ENCODE results near the gene SMARCD1.

Gene SMARCD1

DNA sequence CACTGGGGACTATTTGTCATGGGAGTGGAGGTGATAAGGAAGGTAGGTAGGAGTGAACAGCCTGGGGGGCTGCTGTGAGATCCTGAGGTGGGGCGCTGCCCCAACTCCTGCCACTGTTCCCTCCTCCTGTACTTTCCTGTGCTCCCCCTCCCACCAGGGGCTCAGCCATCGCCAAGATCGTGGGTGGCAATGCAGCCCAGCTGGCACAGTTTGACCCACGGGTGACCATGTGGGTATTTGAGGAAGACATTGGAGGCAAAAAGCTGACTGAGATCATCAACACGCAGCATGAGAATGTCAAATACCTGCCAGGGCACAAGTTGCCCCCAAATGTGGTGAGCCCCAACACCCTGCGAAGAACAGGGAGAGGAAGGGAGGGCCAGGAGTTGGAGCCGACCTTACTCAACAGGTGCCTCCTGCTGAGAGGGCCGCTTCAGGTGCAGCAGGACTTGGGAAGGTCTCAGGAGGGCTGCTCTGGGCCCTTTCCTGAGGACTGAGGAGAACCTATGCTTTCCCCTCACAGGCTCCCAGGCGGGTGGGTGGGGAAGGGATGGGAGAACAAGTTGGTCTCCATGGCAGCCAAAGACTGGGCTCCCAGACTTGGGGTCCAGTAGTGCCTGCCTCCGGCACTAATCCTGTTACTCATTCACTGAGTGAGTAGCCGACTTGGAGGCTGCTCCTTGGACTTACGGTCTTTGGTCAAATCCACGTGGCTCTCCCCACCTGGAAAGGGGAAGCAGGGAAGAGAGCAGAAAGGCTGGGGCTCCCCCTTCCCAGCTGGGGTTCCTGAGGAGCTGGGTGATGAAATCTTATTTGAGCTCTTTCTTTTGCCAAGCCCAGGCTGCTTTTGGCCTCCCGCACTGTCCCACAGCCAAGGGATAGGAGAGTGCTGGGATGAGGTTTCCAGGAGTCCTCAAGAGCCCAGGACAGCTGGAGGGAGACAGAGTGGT, 19.6 kb downstream of the SMARCD1 start:
- DNase-seq (ENCODE audit: low spot score): no peak

DNA sequence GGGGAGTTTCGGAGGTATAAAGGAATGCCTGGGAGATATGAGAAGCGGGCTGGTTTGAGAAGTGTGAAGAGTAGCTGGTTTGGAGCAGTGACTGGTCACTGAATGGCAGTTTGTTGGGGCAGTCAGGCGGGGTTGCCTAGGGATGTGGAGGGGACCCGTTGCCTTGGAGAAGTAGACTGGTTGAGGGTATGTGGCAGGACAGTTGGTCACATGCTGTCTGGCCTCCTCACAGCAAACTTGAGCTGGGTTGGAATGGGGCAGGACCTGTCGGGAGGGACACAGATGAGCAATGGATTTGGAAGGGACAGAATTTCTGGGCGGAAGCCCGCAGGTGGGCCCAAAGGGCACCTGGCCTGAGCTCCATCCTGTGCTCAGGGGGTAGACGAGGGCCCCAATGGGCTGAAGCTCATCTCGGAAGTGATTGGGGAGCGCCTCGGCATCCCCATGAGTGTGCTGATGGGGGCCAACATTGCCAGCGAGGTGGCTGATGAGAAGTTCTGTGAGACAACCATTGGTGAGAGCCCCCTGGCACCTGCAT, 20.8 kb downstream of the SMARCD1 start:
- no peak for DNase-seq (ENCODE audit: low spot score)

DNA sequence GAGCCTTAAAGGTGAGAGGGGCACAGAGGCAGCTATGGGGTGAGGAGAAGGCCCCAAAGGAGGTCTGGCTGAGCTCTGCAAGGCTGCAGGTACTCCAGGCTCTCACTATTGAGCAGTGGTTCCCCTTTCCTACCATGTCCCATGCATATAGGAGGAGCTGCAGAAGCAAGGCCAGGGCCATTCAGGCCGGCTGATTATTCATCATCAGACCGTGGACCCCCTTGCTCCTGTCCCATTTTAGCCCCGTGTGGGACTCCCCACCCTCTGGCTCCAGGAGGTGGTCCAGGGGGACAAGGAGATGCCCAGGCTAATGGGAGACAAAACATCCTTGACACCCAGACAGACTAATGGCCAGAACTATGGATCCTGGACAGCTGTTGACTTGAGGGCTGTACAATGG, 21.8 kb downstream of the SMARCD1 start:
- DNase-seq (ENCODE audit: low spot score): no peak

DNA sequence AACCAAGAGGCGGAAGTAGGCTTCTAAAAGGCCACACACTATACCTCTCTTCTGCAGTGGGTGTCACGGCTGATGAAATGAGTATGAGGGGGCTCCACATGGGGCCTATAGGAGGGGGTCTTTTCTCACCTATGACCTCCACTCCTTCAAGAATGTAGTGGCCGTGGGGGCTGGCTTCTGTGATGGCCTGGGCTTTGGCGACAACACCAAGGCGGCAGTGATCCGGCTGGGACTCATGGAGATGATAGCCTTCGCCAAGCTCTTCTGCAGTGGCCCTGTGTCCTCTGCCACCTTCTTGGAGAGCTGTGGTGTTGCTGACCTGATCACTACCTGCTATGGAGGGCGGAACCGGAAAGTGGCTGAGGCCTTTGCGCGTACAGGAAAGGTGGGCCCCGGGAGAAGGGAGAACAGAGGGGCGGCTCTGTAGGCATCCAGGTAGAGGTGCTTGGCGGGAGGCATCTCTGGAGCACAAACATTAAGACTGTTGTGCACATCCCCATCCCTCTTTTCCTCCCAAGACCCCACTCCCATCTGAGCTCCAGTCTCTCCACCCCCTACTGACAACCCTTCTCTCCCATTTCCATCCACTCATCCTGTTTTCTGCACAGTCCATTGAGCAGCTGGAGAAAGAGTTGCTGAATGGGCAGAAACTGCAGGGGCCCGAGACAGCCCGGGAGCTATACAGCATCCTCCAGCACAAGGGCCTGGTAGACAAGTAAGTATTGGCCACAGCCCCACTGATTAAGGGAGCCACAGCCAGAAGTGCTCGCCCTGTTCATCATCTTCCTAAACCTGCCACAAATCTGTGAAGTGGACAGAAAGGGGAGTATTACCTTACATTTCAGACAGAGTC, 22.5 kb downstream of the SMARCD1 start:
- no peak for DNase-seq (ENCODE audit: low spot score)

DNA sequence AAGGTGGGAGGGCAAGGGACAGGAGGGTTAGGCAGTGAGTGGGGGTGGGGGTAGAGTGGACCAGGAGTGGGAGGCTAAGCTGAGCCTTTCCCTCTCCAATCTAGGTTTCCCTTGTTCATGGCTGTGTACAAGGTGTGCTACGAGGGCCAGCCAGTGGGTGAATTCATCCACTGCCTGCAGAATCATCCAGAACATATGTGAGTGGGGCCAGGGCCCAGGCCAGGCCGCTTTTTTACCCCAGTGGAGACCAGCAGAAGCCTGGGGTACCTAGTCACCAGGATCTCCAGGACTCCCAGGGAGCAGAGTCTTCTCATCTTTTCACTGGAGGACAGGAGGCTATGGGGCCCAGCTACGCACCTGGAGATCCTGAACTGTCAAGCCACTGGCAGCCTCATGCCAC, 24.2 kb downstream of the SMARCD1 start:
- no peak for DNase-seq (ENCODE audit: low spot score)

DNA sequence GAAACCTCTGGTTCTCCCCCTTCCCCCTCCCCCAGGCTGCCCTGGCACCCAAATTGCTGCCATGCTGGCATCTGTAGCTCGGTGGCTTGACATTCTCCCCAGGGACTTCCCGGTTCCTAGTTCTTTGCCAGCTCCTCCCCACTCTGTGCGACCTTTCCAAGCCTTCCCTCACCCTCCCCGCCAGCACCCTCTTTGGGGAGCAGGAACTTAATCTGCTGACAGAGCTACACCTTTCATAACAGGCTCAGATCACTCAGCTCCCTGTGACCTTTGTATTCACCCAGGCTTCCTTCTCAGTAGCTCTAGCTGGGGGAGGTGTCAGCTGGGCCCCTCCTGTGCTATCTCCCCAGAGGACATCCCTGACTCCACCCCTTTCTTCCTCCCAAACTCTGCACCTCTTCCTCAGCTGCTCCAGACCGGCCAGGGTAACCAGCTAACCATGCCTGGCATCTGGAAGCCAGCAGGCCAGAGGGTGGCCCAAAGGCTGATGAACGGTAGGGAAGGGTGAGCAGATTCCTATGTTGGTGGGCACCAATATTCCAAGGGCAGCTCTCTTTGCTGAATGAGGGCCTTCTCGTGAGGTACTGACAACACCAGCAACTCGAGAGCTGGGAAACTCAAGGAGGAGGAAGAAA, 25.1 kb downstream of the SMARCD1 start:
- DNase-seq (ENCODE audit: low spot score): no peak

DNA sequence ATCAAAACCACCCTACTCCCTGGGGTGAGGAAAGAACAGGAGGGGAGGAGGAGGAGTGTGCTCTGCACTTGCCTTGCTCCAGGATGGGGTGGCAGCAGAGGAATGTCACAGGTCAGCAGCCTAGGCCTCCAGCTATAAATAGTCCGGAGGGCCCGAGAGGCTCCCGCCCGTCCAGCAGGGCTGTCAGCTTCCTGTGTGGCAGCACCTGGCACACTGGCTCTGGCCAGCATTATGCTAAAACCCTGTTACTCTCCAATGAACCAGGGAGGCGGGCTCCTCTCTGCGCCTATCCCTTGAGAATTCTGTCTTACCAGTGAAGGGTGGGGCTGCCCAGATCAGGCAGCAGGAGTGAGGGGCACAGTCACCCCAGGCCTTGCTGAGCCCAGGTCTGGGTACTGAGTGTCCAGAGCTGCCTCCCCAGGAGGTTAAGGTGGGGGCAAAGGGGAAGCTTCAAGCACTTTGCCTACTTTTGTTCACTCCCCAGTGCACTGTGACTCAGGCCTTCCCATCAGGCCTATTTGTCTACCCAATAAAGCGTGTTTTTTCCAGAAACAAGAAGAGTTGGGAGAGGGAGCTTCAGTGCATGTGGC, 25.7 kb downstream of the SMARCD1 start:
- no peak for DNase-seq (ENCODE audit: low spot score)

DNA sequence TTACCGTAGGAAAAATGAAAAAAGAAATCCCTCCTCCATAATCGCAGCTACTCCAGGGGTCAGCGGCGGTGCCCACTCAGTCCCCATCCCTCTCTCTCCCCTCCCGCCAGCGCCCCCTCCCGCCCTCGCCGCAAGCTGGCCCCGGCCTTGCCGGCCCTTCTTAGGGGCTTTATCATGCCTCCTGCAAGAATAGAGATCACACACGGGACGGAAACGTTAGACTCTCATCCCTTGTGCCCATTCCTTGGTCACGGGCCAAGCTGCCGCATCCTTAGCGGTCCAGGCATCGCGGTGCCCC, 26.2 kb downstream of the SMARCD1 start:
- DNase-seq (ENCODE audit: low spot score): no peak

DNA sequence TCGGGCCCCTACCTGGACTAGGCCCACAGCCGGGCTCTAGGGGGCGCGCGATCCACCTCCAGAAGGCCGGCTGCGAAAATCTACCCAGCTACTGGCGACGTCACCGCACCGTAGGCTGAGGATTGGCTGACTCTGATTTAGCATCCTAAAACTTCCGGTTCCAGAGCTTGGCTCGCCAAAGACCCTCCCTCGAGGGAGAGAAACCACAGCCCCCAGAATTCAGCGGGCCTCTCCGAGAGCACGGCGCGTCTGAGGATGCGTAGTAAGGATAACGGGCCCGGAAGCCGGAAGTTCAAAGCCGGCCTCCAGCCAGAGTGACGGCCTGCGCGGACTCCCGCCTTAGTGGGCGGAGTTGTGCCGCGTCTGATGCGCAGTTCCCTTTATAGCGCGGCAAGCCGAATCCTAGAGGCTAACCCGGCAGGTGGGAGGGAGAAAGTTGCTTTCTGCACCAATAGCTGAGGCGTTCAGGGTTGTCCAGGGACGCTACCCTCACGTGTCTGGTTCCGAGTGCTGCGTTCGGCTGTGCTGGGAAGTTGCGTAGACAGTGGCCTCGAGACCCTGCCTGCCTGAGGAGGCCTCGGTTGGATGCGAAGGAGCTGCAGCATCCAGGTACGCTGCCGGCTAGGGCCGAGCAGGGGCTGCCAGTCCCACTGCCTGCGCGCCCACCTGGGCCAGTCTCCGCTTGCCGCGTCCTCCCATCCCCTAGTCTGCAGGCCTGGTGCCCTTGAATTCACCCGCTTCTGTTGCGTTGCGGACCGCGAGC, 26.7 kb downstream of the SMARCD1 start, which contains the start of gene COX14:
TSS of gene COX14 (plus strand) at position 544 of the 763 bp plus-strand sequence. CDS start 7,808 bp downstream, outside the sequence.
- DNase-seq (ENCODE audit: low spot score): peak; percentile 99

DNA sequence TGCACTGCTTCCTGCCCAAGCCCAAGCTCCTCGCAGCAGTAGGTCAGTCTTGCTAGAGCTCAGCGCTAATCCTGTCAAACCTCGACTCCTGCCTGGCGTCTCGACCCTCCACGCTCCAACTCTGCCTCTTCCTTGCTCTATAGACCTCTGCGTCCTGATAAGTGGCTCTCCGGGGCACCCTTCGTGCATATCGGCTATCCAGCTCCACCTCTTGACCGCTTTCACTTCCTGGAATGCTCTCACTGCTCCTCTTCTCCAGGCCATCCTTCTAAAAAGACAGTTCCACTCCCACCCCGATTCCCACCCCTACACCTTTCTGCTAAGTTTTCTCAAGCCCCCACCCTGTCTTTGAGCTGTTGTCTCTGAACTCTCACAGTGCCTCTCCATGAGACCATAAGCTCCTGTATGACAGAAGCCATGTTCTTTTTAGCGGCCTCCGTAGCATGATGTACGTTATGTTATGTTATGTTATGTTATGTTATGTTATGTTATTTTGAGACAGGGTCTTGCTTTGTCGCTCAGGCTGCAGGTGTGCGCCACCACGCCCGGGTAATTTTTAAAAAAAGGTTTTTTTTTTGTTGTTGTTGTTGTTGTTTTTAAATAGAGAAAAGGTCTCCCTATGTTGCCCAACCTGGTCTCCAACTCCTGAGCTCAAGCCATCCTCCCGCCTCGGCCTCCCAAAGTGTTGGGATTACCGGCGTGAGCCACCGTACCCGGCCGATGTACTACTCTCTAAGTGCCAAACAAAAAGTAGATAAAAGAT, 27.5 kb downstream of the SMARCD1 start:
- peak; percentile 72 for DNase-seq (ENCODE audit: low spot score)

DNA sequence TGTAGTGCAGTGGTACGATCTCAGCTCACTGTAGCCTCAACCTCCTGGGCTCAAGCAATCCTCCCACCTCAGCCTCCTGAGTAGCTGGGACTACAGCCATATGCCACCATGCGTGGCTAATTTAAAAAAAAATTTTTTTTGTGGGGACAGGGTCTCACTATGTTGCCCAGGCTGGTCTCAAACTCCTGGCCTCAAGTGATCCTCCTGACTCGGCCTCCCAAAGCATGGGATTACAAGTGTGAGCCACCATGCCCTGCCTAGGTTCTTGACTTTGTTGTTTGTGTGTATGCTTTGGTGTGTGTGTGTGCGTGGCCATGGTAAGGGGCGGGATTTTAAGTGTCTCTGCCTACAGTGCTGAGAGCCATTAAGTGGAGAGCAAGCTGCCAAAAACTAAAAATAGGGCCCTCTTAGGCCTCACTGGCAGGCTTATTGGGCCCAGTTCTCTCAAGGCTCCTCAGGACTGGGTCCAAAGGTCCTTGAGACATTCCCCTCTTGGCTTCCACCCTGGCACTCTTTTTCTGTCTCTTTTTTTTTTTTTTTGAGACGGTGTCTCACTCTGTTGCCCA, 32.0 kb downstream of the SMARCD1 start:
- no peak for DNase-seq (ENCODE audit: low spot score)

DNA sequence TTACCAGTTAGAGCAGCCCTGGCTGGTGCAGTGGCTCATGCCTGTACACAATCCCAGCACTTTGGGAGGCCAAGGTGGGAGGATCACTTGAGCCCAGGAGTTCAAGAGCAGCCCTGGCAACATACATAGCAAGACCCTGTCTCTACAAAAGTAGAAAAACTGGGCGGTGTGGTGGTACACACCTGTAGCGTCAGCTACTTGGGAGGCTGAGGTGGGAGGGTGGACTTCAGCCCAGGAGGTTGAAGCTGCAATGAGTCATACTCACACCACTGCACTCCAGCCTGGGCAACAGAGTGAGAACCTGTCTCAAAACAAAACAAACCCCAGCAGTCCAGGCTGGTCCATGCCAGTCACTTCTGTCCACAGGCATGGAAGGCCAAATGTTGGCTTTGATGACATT, 34.2 kb downstream of the SMARCD1 start:
- no peak for DNase-seq (ENCODE audit: low spot score)

DNA sequence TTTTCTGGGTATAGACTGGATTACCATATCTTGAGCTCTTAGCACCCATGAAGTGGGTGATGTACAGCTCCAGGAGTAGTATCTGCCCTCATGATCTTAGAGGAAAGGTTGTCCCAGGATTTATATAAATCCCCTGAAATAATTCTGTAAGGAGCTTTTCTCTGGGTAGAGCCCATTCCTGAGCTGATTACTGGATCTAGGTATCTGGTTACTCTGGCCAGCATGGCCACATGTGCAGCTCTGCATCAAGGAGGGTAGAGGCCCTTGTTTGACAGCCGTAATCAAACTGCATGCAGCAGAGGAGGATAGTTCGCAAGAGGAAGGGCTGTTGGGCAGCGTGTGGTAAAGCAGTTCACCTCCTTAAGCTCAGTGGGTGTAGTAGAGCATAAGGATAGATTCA, 35.4 kb downstream of the SMARCD1 start:
- DNase-seq (ENCODE audit: low spot score): no peak

DNA sequence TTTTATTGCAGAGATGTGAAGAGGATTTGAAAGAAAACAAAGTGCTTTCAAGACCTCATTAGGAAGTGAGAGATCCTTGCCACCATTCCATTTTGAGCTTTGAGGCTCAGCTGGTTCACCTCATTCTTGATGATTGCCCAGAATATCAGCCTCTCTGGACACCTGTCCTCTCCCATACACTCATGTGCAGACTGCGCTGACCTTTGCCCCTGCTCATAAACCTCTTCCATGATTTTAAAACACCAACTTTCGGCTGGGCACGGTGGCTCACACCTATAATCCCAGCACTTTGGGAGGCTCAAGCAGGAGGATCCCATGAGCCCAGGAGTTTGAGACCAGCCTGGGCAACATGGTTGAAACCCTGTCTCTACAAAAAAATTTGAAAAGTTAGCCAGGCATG, 35.8 kb downstream of the SMARCD1 start:
- DNase-seq (ENCODE audit: low spot score): no peak

DNA sequence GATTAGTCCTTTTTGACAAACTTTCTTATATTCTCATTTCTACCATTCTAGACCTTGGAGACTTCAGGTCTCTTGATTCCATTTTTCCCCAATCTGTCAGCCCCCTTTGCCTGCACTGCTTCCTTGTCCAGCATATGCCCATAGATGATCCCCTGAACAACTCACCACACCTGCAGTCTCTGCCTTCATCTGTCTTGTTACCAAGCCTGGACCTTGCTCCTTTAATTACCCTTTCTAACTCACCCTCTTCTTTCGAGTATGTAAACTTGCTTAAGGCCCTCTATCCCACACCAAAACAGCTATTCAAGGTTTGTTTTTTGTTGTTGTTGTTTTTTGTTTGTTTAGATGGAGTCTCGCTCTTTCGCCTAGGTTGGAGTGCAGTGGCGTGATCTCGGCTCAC, 36.5 kb downstream of the SMARCD1 start:
- no peak for DNase-seq (ENCODE audit: low spot score)

DNA sequence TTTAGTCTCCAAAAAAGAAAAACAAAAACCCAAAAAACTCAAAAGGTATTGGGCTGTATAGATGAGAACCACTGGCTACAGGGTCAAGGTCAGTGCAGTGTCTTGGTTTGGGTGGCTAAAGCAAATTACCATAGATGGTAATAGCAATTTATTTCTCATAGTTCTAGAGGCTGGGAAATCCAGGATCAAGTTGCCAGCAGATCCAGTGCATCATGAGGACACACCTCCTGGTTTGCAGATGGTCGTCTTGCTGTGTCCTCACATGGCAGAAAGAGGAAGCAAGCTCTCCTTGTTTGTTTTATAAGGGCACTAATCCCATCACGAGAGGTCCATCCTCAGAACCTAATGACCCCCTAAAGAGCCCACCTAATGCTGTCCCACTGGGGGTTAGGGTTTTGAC, 38.1 kb downstream of the SMARCD1 start:
- DNase-seq (ENCODE audit: low spot score): no peak

DNA sequence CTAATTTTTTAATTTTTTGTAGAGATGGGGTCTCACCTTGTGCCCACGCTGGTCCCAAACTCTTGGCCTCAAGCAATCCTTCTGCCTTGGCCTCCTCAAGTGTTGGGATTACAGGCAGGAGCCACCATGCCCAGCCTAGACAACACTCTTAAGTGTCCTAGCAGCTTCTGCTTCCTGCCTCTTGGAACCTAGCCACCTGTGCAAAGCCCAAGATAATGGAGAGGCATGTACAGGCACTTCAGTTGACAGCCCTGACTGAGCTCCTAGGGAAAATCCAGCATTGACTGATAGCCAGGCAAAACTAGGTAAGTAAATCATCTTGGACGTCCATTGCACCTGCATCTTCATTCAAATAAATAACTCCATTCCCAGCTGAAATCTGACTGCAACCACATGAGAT, 42.4 kb downstream of the SMARCD1 start:
- no peak for DNase-seq (ENCODE audit: low spot score)

DNA sequence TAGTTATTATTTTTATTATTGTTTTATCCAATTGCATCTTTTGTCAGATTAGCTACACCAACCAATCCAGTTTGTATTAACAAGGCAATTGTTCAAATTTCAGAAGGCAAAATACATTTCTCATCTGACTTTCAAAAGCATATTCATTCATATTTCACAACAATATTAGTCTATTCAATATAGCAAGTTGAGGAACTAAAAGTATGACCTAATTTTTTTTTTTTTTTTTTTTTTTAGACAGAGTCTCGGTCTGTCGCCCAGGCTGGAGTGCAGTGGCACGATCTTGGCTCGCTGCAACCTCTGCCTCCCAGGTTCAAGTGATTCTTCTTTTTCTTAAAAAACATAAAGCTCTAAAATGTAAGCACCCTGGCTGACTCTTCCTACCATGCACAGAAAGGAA, 44.1 kb downstream of the SMARCD1 start:
- no peak for DNase-seq (ENCODE audit: low spot score)

DNA sequence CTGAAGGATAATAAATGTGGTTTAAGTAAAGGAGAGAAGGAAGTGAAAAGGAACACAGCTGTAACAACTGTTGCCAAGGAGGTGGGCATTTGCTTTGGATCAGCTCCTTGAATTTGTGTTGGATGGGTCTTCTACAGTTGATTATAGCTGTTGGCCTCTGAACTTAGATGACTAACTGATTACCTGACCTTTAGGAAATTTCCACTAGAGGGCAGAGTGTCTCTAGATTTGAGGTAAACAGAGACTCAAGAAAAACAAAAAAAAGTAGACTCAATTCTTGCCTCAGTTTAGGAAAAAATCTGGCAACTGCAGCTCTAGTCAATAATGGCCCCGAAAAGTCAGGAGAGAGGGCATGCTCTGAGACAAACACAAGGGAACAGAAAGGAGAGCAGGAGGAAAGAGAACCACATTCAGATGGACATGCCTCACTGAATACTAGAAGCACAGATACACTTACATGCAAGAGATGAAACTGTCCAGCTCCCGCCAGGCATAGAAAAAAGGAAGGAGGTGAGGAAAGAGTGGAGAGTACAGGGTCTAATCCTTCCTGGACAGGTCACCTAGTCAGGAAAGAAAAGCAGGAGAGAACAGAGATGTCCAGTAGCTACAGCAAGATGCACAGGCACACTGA, 47.5 kb downstream of the SMARCD1 start:
- DNase-seq (ENCODE audit: low spot score): peak; percentile 66

DNA sequence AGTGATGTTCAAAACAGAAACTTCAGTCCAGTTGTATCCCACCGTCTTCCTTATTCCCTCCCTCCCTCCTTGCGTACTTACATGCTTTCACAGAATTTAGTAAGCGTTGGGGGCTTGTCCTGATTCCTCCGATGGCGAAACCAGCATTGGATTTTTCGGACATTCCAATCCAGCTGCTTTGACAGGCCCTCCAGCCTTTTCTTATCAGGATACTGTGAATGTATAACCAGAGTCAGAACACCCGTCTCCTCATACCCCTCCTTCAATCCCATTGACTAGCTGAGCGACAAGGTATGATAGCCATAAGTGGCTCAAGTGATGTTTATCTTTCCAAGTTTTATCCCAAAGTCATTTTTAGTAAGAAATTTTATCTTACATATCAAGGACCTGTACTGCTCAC, 57.9 kb downstream of the SMARCD1 start:
- no peak for DNase-seq (ENCODE audit: low spot score)

Measured in RKO (cell line).